ENCODE results near the gene BMP6. TPM values are rescaled to one million over a fixed set of nuclear protein-coding genes. Genes with fewer than 3 reads are reported as not detected.

Gene BMP6
- polyA plus RNA-seq, 3 donors, result not detected

- H3K36me3 Mint-ChIP-seq, result no peaks in the 10 kb centered on the region
- Histone ChIP-seq H3K4me2 (replicated peaks; ENCODE audit: extremely low read depth, low read length, poor library complexity, severe bottlenecking) (no peak overlapping the region), H3K4me3 (replicated peaks in 1 of 3; ENCODE audit: low read depth in 2 of 3, low read length in 3 of 3) (no peak overlapping the region), H3K4me1 (ENCODE audit: control insufficient read depth in 1 of 2, insufficient read depth in 2 of 2, low read length in 2 of 2) (no peaks in the 10 kb centered on the region), H4K20me1 (ENCODE audit: insufficient read depth, low read length) (no peaks in the 10 kb centered on the region), H3K27ac (ENCODE audit: low read depth in 1 of 2, low read length in 2 of 2) (no peak overlapping the region), H3K79me2 (ENCODE audit: insufficient read depth, low read length) (no peaks in the 10 kb centered on the region), H3K36me3 (replicated peaks in 1 of 2; ENCODE audit: control insufficient read depth in 1 of 2, insufficient read depth in 2 of 2, low read length in 2 of 2) (no peaks in the 10 kb centered on the region), H2AFZ (ENCODE audit: insufficient read depth, low read depth, low read length, poor library complexity, severe bottlenecking) (no peak overlapping the region), H3K27me3 (ENCODE audit: control insufficient read depth in 2 of 2, insufficient read depth in 2 of 2, low read length in 2 of 2) (no peaks in the 10 kb centered on the region), H3K9ac (ENCODE audit: insufficient read depth, low read length, poor library complexity, severe bottlenecking) (no peak overlapping the region), H3K9me3 (replicated peaks in 1 of 2; ENCODE audit: control insufficient read depth in 1 of 2, insufficient read depth in 1 of 2, low read length in 2 of 2) (no peaks in the 10 kb centered on the region)
- no peak overlapping the region for H3K27ac Mint-ChIP-seq
- TF ChIP-seq CTCF (IDR thresholded peaks at IDR 0.05), result no peak
- intact Hi-C loops (cut with micrococcal nuclease), result no loop called here
- DNase-seq, result no peak
- H3K9me3 Mint-ChIP-seq, result no peaks in the 10 kb centered on the region
- H3K4me3 Mint-ChIP-seq, result no peak overlapping the region
- peaks cover 0 to 3% (median 0%) of the 10 kb centered on the region in 3 donors for H3K27me3 Mint-ChIP-seq (ENCODE audit: low read depth in 3 of 3)
- WGBS (ENCODE audit: insufficient coverage), result 90% methylated on average over 3 of the region's 3 CpGs
- H3K4me1 Mint-ChIP-seq, result no peaks in the 10 kb centered on the region
These were observed 97.7 kb downstream of the BMP6 start for GRCh38 chr6:7823552-7823951.

GRCh38 chr6:7825986-7826385, 100.1 kb downstream of the BMP6 start:
- Histone ChIP-seq H2AFZ (ENCODE audit: insufficient read depth, low read depth, low read length, poor library complexity, severe bottlenecking) (no peak overlapping the region), H3K79me2 (ENCODE audit: insufficient read depth, low read length) (no peaks in the 10 kb centered on the region)
- peaks cover 0 to 5% (median 2%) of the 10 kb centered on the region in 3 donors for H3K27me3 Mint-ChIP-seq (ENCODE audit: low read depth in 3 of 3)

More at GRCh38 chr6:7825986-7826385, 100.1 kb downstream of the BMP6 start:
- Histone ChIP-seq H4K20me1 (ENCODE audit: insufficient read depth, low read length) (no peaks in the 10 kb centered on the region), H3K4me2 (replicated peaks; ENCODE audit: extremely low read depth, low read length, poor library complexity, severe bottlenecking) (no peak overlapping the region), H3K9ac (ENCODE audit: insufficient read depth, low read length, poor library complexity, severe bottlenecking) (no peak overlapping the region), H3K27ac (ENCODE audit: low read depth in 1 of 2, low read length in 2 of 2) (no peak overlapping the region), H3K4me3 (replicated peaks in 1 of 3; ENCODE audit: low read depth in 2 of 3, low read length in 3 of 3) (no peak overlapping the region), H3K9me3 (replicated peaks in 1 of 2; ENCODE audit: control insufficient read depth in 1 of 2, insufficient read depth in 1 of 2, low read length in 2 of 2) (no peaks in the 10 kb centered on the region), H3K4me1 (ENCODE audit: control insufficient read depth in 1 of 2, insufficient read depth in 2 of 2, low read length in 2 of 2) (no peaks in the 10 kb centered on the region), H3K27me3 (ENCODE audit: control insufficient read depth in 2 of 2, insufficient read depth in 2 of 2, low read length in 2 of 2) (no peaks in the 10 kb centered on the region), H3K36me3 (replicated peaks in 1 of 2; ENCODE audit: control insufficient read depth in 1 of 2, insufficient read depth in 2 of 2, low read length in 2 of 2) (no peaks in the 10 kb centered on the region)
- H3K27ac Mint-ChIP-seq, result no peak overlapping the region
- H3K36me3 Mint-ChIP-seq, result no peaks in the 10 kb centered on the region
- no peaks in the 10 kb centered on the region for H3K4me1 Mint-ChIP-seq
- no peak overlapping the region for H3K4me3 Mint-ChIP-seq
- 93% methylated on average over 2 of the region's 5 CpGs for WGBS (ENCODE audit: insufficient coverage)
- DNase-seq, result no peak
- H3K9me3 Mint-ChIP-seq, result peaks cover 0 to 9% (median 5%) of the 10 kb centered on the region in 7 donors
- TF ChIP-seq CTCF (IDR thresholded peaks at IDR 0.05), result no peak
- intact Hi-C loops (cut with micrococcal nuclease), result no loop called here

Measured in CD14-positive monocyte (primary cell).